Activated T-helper 9 cell treated with anti-CD3 and anti-CD28 coated beads, Interleukin-2, amount 50 U/mL, for 16 hours (primary cell): ENCODE data around the gene GJB4.
"Not testable (repeated sequence)": the region's sequence is repeated elsewhere in the genome, so short reads cannot be mapped to it uniquely, and the experiment has no call there.

Experiments used
- DNase-seq: peaks from one replicate; pipeline ENCODE4 v3.0.0-alpha.2; 2020; ENCODE audit warnings: low read depth

GJB4 gene

GRCh38 chr1:34759503-34760357, at the start of gene GJB4:
Gene GJB4, plus strand, starts transcription at chr1:34759740. Its CDS starts 1,515 bp downstream, at chr1:34761255.
- DNase-seq: no peak

- DNase-seq: no peak
Observed at GRCh38 chr1:34710812-34711211, 48.7 kb upstream of the GJB4 start.

- DNase-seq: no peak
Observed at GRCh38 chr1:34711485-34711884, 48.1 kb upstream of the GJB4 start.

- no peak for DNase-seq
Observed at GRCh38 chr1:34712007-34712688, 47.4 kb upstream of the GJB4 start.

- DNase-seq: no peak
Observed at GRCh38 chr1:34713443-34713842, 46.1 kb upstream of the GJB4 start.

GRCh38 chr1:34714386-34714785, 45.2 kb upstream of the GJB4 start:
- DNase-seq: no peak

- no peak for DNase-seq
Observed at GRCh38 chr1:34715139-34715538, 44.4 kb upstream of the GJB4 start.

- DNase-seq: no peak
Observed at GRCh38 chr1:34721241-34721640, 38.3 kb upstream of the GJB4 start.

GRCh38 chr1:34721646-34722355, 37.7 kb upstream of the GJB4 start:
- DNase-seq: no peak

GRCh38 chr1:34726861-34727260, 32.7 kb upstream of the GJB4 start:
- DNase-seq: no peak

- DNase-seq: no peak
Observed at GRCh38 chr1:34730485-34730884, 29.1 kb upstream of the GJB4 start.

GRCh38 chr1:34732831-34733230, 26.7 kb upstream of the GJB4 start:
- DNase-seq: not testable (repeated sequence)

- no peak for DNase-seq
Observed at GRCh38 chr1:34736692-34737091, 22.8 kb upstream of the GJB4 start.

GRCh38 chr1:34737236-34737635, 22.3 kb upstream of the GJB4 start:
- not testable (repeated sequence) for DNase-seq

GRCh38 chr1:34739613-34740012, 19.9 kb upstream of the GJB4 start:
- DNase-seq: no peak

- DNase-seq: no peak
Observed at GRCh38 chr1:34740161-34740868, 19.2 kb upstream of the GJB4 start.

GRCh38 chr1:34742667-34743270, 16.8 kb upstream of the GJB4 start:
- DNase-seq: peak; percentile 59

GRCh38 chr1:34743775-34744174, 15.8 kb upstream of the GJB4 start:
- no peak for DNase-seq

GRCh38 chr1:34744851-34745250, 14.7 kb upstream of the GJB4 start:
- DNase-seq: no peak

GRCh38 chr1:34745666-34746065, 13.9 kb upstream of the GJB4 start:
- DNase-seq: no peak

- DNase-seq: no peak
Observed at GRCh38 chr1:34746101-34746500, 13.4 kb upstream of the GJB4 start.
